NK-92 (cell line): ENCODE results near the gene PPP2R2D.
"Not testable (repeated sequence)": the region's sequence is repeated elsewhere in the genome, so short reads cannot be mapped to it uniquely, and the experiment has no call there.

Source experiments
- DNase-seq: peaks from one replicate; lab custom pipeline; 2025; ENCODE audit not compliant: unreplicated experiment; lab: John Stamatoyannopoulos, UW

Gene PPP2R2D

DNA sequence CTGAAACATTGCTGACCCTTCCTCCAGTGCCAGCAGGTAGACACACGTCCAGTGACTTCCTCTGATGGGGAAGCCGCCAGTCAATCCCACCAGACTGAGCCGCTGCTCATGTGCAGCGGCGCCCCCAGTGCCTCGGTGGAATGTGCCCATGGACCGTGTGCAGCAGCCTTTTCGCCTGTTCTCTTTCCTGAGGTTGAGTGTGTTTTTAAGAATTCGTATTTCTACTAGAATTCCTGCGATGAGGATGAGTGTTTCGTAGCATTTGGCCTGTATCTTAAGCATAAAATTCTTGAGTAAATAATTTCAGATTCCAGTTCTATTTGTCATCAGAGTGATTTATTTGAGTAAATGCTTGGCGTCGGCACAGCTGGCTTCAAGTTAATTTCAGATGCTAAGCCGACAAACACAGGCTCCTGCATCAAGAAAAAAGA, 45.5 kb downstream of the PPP2R2D start:
- DNase-seq = no peak

DNA sequence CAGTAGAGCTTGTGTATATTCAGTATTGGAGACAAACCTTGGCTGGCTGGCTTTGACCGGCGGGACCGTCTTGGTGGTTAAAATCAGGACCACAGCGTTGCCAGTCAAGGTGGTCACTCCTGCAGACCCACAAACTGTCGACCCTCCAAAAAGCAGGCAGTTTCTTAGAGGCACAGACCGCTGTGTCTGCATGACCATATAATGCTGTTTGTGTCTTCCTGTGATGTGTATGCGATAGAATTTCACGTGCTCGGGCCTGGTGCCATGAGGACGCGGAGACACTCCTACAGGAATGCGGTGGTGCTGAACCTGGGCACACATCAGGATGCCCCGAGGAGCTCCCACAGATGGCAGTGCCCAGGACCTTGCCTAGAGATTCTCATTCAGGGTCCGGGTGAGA, 46.1 kb downstream of the PPP2R2D start:
- DNase-seq = no peak

DNA sequence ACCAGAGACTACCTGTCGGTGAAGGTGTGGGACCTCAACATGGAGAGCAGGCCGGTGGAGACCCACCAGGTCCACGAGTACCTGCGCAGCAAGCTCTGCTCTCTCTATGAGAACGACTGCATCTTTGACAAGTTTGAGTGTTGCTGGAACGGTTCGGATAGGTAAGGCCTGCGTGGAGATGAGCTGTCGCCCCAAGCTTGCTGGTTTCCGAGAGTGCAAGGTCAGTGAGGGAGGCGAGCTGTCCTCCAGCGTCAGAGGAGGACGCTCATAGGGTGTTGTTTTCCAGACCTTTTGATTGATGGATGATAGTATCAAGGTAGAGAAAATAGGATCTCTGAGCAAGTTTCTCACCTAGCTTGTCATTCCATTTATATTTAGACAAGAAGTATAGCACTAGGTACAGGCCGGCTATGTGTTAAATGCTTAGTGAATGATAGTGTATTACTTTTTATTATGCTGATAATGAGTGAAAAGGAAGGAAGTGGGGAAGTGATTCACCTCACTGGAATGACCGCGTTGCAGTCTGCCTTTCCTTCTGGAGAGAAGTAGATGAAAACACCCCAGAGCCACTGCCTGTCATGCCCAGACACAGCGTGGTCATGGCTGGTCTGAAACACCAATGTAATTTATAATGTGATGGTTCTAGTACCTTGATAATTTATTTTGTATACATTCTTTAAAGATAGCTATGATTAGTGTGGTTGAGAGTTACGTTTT, 47.0 kb downstream of the PPP2R2D start:
- DNase-seq = no peak

DNA sequence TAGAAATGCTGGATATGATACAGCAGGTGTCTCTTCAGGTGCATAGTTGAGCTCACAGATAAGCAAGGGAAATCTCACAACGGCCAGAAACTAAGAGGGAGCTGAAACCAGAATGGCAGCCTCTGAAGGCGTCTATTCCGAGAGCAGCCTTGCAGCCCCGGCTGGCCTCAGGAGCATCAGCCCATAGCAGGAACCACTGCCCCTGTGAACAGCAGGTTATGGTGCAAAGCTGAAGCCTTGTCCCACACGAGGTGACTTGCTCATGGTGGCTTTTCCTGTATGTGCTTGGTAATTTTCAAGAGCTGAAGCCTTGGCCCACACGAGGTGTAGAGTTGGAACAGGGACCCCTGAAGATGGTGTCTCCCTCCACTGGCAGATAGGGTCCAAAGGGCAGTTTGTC, 47.7 kb downstream of the PPP2R2D start:
- no peak for DNase-seq

DNA sequence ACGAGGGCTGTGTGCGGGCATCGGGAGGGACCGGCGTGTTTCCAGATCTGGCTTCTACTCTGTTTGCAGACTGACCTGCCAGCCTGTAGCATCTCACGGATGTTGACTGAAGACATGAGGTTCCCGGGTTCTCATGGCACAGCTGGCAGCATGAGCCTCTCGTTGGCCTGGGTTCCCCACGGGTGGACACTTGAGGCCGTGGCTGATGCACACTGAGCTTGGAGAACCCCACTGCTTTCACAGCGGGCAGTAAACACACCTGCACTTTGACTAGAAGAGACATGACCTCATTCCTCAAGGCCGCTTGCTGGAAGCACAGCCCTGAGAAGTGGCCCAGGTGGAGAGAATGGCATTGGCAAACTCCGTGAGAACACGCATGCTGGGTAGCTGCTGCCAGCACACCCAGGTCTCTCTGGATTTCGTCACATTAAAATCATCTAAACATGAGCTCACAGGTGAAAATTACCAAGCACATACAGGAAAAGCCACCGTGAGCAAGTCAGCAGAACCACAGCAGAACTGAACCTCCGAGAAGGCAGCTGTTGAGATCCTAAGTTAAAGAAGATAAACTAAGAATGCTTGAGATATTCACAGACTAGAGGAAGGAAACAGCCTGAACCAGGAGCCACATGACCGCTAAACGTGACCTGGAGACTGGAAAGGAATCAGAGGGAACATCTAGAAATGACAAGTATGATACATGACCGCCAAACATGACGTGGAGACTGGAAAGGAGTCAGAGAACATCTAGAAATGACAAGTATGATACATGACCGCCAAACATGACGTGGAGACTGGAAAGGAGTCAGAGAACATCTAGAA, 48.4 kb downstream of the PPP2R2D start:
- no peak for DNase-seq

DNA sequence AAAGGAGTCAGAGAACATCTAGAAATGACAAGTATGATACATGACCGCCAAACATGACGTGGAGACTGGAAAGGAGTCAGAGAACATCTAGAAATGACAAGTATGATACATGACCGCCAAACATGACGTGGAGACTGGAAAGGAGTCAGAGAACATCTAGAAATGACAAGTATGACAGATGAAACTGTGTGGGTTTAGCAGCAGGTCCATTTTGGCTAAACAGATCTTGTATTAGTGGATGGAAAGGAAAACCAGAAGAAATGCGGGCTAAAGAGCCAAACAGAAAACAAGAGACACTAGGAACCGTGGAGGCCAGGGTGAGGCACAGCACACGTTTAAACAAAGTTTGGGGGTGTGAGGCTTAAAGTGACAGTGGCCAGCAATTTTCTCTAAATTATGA, 49.1 kb downstream of the PPP2R2D start:
- DNase-seq = not testable (repeated sequence)

DNA sequence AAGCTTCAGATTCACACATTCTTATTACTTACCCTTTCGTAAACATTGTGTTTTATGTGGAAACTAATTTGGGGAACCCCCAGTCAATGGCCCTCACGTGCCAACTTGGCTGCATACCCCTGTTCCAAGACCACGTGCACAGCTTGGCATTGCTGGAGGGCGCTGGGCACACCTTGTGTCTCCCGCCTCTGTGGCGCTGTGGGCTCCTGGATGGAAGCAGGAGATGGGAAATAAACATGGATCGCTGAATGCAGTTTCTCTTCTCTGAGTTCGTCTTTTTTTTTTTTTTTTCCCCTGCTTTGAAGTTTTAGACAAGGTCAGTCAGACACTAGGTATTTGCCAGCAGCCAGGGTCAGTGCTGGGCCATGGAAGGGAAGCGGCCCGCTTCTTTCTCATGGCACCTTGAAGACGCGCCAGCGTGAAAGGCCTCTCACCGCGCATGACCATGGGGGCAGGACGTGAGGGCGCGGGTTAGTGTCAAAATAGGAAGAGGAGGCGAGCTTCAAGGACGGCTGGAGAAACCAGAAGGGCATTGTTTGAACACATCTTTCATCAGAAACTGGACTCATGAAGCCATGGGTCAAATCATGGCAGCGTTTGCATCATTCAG, 53.7 kb downstream of the PPP2R2D start:
- no peak for DNase-seq

DNA sequence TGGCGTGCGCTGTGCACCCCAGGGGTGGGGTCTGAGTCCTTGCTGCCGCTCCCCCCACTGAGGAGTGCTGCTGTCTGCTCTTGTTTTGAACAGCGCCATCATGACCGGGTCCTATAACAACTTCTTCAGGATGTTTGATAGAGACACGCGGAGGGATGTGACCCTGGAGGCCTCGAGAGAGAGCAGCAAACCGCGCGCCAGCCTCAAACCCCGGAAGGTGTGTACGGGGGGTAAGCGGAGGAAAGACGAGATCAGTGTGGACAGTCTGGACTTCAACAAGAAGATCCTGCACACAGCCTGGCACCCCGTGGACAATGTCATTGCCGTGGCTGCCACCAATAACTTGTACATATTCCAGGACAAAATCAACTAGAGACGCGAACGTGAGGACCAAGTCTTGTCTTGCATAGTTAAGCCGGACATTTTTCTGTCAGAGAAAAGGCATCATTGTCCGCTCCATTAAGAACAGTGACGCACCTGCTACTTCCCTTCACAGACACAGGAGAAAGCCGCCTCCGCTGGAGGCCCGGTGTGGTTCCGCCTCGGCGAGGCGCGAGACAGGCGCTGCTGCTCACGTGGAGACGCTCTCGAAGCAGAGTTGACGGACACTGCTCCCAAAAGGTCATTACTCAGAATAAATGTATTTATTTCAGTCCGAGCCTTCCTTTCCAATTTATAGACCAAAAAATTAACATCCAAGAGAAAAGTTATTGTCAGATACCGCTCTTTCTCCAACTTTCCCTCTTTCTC, 55.0 kb downstream of the PPP2R2D start:
- no peak for DNase-seq

DNA sequence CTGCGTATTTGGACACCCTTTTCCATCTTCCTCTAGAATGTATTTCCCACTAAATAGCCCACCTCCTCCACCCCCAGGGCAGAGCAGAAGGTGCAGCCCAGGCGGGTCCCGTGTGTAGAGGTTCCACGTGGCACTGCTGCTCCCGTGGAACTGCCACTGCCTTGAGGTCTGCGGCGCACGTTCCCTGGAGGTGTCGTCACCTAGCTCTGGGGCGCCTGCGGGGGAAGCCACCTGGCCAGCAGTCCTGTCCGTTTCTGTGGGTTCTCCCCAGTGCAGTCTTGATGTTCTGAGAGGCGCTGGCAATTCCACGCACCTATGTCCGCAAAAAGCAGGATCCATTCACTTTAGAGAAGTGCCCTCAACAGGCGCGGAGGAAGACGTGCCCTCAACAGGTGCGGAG, 59.0 kb downstream of the PPP2R2D start:
- no peak for DNase-seq

DNA sequence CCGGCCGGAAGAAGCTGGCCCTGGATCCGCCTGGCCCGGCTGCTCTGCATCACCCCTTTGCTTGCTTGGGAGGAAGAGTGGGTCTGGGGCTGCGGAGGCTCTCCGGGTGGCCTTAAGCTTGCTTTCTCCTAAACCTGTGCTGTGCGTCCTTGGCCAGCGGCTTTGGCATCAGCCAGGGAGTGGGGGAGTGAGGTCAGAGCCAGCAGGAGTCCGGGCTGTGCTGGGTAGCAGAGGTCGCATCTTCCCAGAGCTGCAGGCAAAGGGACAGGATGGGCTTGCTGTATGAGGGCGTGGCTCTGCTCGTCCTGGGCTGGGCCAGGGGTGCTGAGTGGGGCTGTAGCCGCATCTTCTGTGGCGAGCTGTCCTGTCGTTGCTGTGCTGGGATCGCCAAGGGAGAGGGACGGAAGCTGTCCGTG, 59.8 kb downstream of the PPP2R2D start:
- no peak for DNase-seq

DNA sequence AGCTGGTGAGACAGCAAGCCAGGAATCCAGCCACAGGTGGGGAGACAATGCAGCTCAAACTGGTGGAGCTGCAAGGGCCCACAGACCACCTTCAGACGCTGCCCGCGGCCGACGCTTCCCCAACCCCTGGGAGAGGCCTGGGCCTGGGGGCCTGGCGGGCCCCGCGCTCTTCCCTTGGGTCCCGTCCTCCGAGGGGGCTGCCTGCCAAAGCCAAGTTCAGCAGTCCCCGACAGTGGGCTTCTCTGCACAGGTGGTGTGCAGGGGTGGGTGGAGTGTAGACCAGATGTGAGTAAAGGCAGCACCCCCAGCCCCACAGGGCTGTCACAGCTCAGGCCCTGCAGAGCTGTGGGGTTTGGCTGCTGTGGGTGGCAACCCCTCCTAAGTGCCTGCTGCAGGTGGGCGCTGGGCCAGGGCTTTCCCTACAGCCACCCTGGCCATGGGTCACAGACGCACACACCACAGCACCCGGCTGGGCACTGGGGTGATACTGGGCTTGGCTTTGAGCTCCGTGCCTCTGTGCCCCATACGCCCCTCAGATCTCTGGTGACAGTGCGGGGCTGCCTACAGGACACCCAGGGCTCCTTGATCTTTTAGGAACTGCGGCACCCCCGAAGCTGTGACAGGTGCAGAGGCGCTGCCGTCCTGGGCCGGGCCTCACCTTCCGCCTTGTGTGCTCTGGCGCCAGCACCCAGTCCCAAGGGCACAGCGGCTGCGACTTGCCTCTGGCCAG, 60.4 kb downstream of the PPP2R2D start:
- DNase-seq = no peak

DNA sequence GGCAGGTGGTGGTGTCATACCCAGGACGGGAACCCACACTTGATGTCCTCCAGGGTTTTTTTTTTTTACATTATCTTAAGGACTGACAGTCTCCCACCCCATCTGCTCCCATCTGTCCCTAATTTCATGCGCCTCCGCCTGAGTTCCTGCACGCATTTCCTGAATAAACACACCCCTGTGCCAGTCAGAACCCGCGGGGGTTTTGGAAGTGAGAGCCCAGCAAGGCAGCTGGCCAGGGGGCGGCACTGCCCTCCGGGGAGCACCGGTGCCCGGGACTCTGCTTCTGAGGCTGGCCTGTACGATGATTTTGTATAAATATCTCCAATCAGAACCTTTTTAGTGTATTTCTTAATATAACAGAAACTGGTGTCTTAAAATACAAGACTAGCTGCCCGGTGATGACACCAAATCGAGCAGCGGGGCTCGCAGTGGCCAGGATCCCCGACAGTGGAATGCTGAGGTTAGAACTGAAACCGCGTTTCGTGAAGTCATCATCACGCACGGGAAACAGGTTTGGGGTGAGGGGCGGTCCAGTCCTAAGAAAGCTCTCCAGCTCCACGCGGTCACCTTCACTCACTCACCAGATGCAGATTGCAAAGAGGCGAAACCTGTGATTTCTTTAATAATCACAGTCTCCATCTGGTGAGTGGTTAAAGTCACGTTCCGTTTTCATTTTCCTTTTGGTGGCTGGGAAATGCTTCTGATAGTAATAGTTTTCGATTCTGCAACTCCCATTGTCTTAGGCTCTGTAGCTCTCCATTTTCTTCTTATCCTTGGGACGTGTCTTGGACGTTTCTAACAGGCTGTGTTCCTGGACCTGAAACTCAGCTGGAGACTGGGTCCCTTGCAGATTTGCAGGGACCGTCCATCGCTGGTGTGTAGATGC, 61.2 kb downstream of the PPP2R2D start:
- DNase-seq = no peak

DNA sequence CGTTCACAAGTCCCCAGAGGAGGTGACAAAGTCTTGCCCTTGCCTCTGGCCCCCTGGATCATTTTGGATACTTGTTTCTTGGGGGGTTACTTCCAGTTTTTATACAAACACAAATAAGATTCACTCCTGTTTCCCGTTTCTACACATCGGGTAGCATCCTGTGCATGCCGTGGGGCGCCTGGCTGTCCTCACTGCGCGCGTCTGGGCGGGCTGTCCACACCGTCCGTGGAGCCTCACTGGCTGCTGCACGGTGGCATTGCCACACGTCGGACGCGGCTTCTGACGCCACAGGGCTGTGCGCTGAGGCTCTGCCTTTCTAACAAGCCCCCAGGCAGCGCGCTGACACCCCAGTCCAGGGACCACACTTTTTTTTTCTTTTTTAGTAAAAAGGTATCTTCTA, 62.5 kb downstream of the PPP2R2D start:
- no peak for DNase-seq

DNA sequence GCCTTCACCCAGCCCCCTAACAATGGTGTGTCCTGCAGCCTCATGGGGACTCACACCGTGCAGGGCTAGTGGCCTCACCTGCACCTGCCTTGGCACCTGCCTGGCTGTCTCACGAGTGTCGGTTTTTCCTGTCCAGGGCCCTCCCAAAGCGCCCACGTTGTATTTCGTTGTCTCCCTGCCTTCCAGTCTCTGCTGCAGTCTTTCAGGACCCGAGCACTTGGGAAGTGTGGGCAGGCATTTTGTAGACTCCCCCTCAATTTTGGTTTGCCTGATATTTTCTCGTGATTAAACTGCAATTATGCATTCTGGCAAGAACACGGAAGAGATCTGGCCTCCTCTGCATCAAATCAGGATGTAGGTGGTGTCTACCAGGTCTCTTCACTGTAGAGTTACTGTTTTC, 63.0 kb downstream of the PPP2R2D start:
- DNase-seq = no peak

DNA sequence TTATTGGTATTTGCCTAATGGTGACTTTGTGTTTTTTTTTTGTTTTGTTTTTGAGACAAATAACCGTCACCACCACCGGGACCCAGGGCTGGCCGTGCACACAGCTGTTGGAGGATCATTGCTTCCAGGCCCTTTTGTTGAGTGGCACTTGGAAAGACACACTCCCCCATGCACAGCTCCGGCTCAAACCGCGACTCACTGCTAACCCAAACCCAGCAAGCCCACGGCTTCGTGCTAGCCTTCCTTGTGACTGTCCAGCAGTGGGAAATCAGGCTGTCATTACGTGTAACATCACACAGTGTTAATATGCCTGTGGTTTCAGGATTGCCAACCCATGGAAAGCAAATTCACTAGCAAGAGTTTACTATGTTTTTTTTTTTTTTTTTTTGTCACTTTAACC, 63.5 kb downstream of the PPP2R2D start:
- no peak for DNase-seq

DNA sequence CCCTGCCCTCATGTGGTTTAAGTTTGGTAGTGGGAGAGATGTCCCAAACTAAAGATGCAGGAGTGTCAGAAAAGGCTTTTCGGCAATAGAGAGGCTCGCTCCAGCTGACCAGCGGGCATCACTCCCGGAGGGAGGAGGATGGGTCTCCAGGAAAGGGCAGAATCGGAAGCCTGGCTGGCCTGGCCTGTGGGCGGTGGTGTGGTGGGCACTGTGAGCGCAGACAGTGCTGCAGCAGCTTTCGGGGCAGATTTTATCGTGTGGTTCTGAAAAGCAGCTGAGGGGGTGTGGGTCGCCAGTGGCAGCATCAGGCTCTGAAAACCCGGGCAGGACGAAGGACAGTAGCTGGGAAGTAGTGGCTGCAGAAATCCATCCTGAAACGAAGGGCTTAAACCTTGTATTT, 68.1 kb downstream of the PPP2R2D start:
- DNase-seq = no peak

DNA sequence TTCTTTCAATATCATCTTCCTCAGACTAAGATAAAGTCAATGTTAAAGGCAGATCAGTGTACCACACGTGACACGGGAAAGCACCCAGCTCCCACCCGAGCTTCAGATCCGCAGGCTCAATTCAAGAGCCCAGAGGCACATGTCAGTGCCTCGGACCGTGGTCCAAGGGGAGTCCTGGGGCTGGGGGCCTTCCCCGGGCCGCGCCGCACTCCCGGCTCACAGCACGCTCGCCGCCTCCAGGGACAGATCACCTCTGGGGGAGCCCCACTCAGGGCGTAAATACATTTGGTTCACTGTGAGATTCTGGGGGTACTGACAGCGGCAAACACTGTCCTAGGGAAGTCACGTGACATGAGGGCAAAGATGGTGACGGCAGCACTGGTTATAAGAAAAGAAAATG, 70.1 kb downstream of the PPP2R2D start:
- DNase-seq = no peak

DNA sequence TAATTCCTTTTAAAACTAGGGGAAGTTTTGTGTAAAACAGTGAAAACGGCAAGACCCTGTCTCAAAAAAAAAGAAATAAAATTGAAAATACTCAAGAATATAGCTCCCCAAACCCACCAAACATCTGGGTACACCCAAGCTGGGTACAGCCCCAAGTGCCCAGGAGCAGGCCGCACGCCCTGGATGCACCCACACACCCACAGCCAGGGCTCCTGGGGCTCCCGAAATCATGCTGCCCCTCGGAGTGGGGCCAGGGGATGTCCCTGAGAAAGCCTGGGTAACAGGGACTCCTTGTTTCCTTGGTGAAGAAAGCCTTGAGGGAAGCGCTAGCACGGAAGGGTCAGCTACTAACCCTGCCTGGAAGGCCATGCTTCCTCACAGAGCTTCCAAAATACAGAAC, 70.8 kb downstream of the PPP2R2D start:
- DNase-seq = no peak

DNA sequence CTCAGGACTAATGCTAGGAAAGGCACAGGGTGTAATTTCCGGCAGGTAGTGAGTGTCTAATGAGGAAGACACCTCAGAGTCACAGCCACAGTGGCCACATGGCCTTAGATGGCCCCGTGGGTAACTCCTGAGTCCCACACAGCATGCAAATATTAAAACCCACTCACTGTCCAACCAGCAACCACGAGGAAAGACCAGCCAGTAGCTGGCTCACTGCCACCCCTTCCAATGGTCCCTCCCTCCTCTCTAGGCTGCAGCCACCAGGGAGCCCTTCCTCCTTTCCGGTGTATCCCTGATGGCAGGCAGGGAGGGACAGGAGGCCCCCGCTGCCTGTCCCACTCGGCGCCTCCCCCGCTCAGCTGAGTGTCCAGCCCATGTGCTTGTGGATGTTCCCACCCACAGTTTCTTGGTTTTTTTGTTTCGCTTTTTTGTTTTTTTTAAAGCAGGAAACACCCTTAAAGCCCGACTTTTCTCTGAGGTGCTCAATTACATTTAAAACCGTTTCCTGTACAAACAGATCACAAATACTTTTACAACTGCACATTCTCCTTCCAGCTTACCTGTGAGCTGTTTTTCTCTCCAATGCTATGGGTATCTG, 71.8 kb downstream of the PPP2R2D start:
- DNase-seq = no peak
